Urothelium cell line (cell line): Measurements from ENCODE around the gene SLC2A5.
"Not testable (repeated sequence)": the region's sequence is repeated elsewhere in the genome, so short reads cannot be mapped to it uniquely, and the experiment has no call there.

ENCODE experiments used
- DNase-seq: peaks from one replicate; pipeline ENCODE4 v3.0.0; 2011; ENCODE audit warnings: low spot score, mixed read lengths
- FAIRE-seq: peaks from 2 replicates; lab custom pipeline; 2011; peaks lifted over from hg19 to GRCh38; lab: Jason Lieb, UNC

SLC2A5 gene

GRCh38 chr1:9069326-9070100, at the start of gene SLC2A5:
Gene SLC2A5, minus strand, starts transcription at chr1:9069635. Its CDS starts 99 bp downstream, at chr1:9069536.
- no peak for FAIRE-seq
- DNase-seq, result no peak

GRCh38 chr1:9118186-9118585, 48.8 kb upstream of the SLC2A5 start:
- FAIRE-seq (no peak), DNase-seq (no peak)

GRCh38 chr1:9115351-9116205, 46.1 kb upstream of the SLC2A5 start:
- FAIRE-seq, result no peak
- no peak for DNase-seq

GRCh38 chr1:9112961-9113880, 43.8 kb upstream of the SLC2A5 start:
- no peak for FAIRE-seq
- DNase-seq, result no peak

- FAIRE-seq (no peak), DNase-seq (no peak)
These were observed 42.5 kb upstream of the SLC2A5 start for GRCh38 chr1:9111957-9112356.

- FAIRE-seq (no peak), DNase-seq (no peak)
These were observed 41.9 kb upstream of the SLC2A5 start for GRCh38 chr1:9111357-9111691.

GRCh38 chr1:9110669-9111356, 41.4 kb upstream of the SLC2A5 start:
- FAIRE-seq (peak; percentile 32), DNase-seq (peak; percentile 84)

GRCh38 chr1:9108056-9108665, 38.7 kb upstream of the SLC2A5 start:
- no peak for FAIRE-seq
- no peak for DNase-seq

GRCh38 chr1:9107136-9107535, 37.7 kb upstream of the SLC2A5 start:
- no peak for FAIRE-seq
- DNase-seq, result no peak

GRCh38 chr1:9106286-9106685, 36.9 kb upstream of the SLC2A5 start:
- FAIRE-seq, result no peak
- DNase-seq, result no peak

- FAIRE-seq (no peak), DNase-seq (no peak)
These were observed 36.0 kb upstream of the SLC2A5 start for GRCh38 chr1:9105336-9105867.

GRCh38 chr1:9101510-9102146, 32.2 kb upstream of the SLC2A5 start:
- FAIRE-seq (no peak), DNase-seq (peak; percentile 60)

- FAIRE-seq, result no peak
- no peak for DNase-seq
These were observed 31.1 kb upstream of the SLC2A5 start for GRCh38 chr1:9100471-9101043.

- no peak for FAIRE-seq
- DNase-seq, result no peak
These were observed 30.1 kb upstream of the SLC2A5 start for GRCh38 chr1:9099555-9099954.

GRCh38 chr1:9097947-9098705, 28.7 kb upstream of the SLC2A5 start:
- no peak for DNase-seq
- no peak for FAIRE-seq

- no peak for DNase-seq
- FAIRE-seq, result no peak
These were observed 26.4 kb upstream of the SLC2A5 start for GRCh38 chr1:9095818-9096217.

GRCh38 chr1:9093996-9094595, 24.7 kb upstream of the SLC2A5 start:
- not testable (repeated sequence) for DNase-seq, FAIRE-seq

- no peak for DNase-seq
- no peak for FAIRE-seq
These were observed 24.1 kb upstream of the SLC2A5 start for GRCh38 chr1:9093581-9093980.
